ENCODE data around the gene MCF2.

The MCF2 gene

GRCh38 chrX:139640259-139640658 lies 67.7 kb downstream of the MCF2 start:
- Histone ChIP-seq H3K4me3 (ENCODE audit: severe bottlenecking) (no peak overlapping the region), H3K9me3 (ENCODE audit: severe bottlenecking) (no peaks in the 10 kb centered on the region), H3K36me3 (ENCODE audit: low read depth) (no peaks in the 10 kb centered on the region), H3K27me3 (ENCODE audit: insufficient read depth, poor library complexity, severe bottlenecking) (no peaks in the 10 kb centered on the region), H3K4me1 (ENCODE audit: insufficient read depth, poor library complexity, severe bottlenecking) (no peaks in the 10 kb centered on the region), H3K27ac (ENCODE audit: poor library complexity, severe bottlenecking) (no peak overlapping the region)
- no peak for TF ChIP-seq CTCF (IDR thresholded peaks at IDR 0.05; ENCODE audit: poor library complexity, severe bottlenecking)
- ATAC-seq (ENCODE audit: low read depth) (peak; percentile 35; the same call in 2 of the 3 replicates), DNase-seq (ENCODE audit: low spot score) (no peak)

GRCh38 chrX:139639253-139639652 lies 68.7 kb downstream of the MCF2 start:
- Histone ChIP-seq H3K4me1 (ENCODE audit: insufficient read depth, poor library complexity, severe bottlenecking) (no peaks in the 10 kb centered on the region), H3K27ac (ENCODE audit: poor library complexity, severe bottlenecking) (no peak overlapping the region), H3K36me3 (ENCODE audit: low read depth) (no peaks in the 10 kb centered on the region), H3K4me3 (ENCODE audit: severe bottlenecking) (no peak overlapping the region), H3K9me3 (ENCODE audit: severe bottlenecking) (no peaks in the 10 kb centered on the region), H3K27me3 (ENCODE audit: insufficient read depth, poor library complexity, severe bottlenecking) (no peaks in the 10 kb centered on the region)
- DNase-seq (ENCODE audit: low spot score) (no peak), ATAC-seq (ENCODE audit: low read depth) (no peak)
- TF ChIP-seq CTCF (IDR thresholded peaks at IDR 0.05; ENCODE audit: poor library complexity, severe bottlenecking) = no peak

- H3K4me1 ChIP-seq (ENCODE audit: insufficient read depth, poor library complexity, severe bottlenecking) = no peaks in the 10 kb centered on the region
- no peak overlapping the region for H3K4me3 ChIP-seq (ENCODE audit: severe bottlenecking)
- no peaks in the 10 kb centered on the region for H3K9me3 ChIP-seq (ENCODE audit: severe bottlenecking)
- DNase-seq (ENCODE audit: low spot score) (no peak), ATAC-seq (ENCODE audit: low read depth) (no peak)
- no peak for TF ChIP-seq CTCF (IDR thresholded peaks at IDR 0.05; ENCODE audit: poor library complexity, severe bottlenecking)
- no peaks in the 10 kb centered on the region for H3K27me3 ChIP-seq (ENCODE audit: insufficient read depth, poor library complexity, severe bottlenecking)
- H3K27ac ChIP-seq (ENCODE audit: poor library complexity, severe bottlenecking) = no peak overlapping the region
- no peaks in the 10 kb centered on the region for H3K36me3 ChIP-seq (ENCODE audit: low read depth)
Measured at GRCh38 chrX:139600105-139600504, 107.9 kb downstream of the MCF2 start.

GRCh38 chrX:139596068-139596467 lies 111.9 kb downstream of the MCF2 start:
- Histone ChIP-seq H3K36me3 (ENCODE audit: low read depth) (no peaks in the 10 kb centered on the region), H3K4me3 (ENCODE audit: severe bottlenecking) (no peak overlapping the region), H3K9me3 (ENCODE audit: severe bottlenecking) (no peaks in the 10 kb centered on the region), H3K4me1 (ENCODE audit: insufficient read depth, poor library complexity, severe bottlenecking) (no peaks in the 10 kb centered on the region), H3K27ac (ENCODE audit: poor library complexity, severe bottlenecking) (no peak overlapping the region), H3K27me3 (ENCODE audit: insufficient read depth, poor library complexity, severe bottlenecking) (no peaks in the 10 kb centered on the region)
- no peak for TF ChIP-seq CTCF (IDR thresholded peaks at IDR 0.05; ENCODE audit: poor library complexity, severe bottlenecking)
- ATAC-seq (ENCODE audit: low read depth) (no peak), DNase-seq (ENCODE audit: low spot score) (no peak)

GRCh38 chrX:139585613-139586012 lies 122.4 kb downstream of the MCF2 start:
- no peak for TF ChIP-seq CTCF (IDR thresholded peaks at IDR 0.05; ENCODE audit: poor library complexity, severe bottlenecking)
- DNase-seq (ENCODE audit: low spot score) (no peak), ATAC-seq (ENCODE audit: low read depth) (no peak)
- H3K36me3 ChIP-seq (ENCODE audit: low read depth) = no peaks in the 10 kb centered on the region
- H3K27ac ChIP-seq (ENCODE audit: poor library complexity, severe bottlenecking) = no peak overlapping the region
- no peaks in the 10 kb centered on the region for H3K27me3 ChIP-seq (ENCODE audit: insufficient read depth, poor library complexity, severe bottlenecking)
- H3K4me1 ChIP-seq (ENCODE audit: insufficient read depth, poor library complexity, severe bottlenecking) = no peaks in the 10 kb centered on the region
- H3K9me3 ChIP-seq (ENCODE audit: severe bottlenecking) = no peaks in the 10 kb centered on the region
- no peak overlapping the region for H3K4me3 ChIP-seq (ENCODE audit: severe bottlenecking)

All from RWPE2 (cell line).